ENCODE measurements around the gene SPATA18.
A peak's percentile ranks its signal among the peaks of the same experiment; 100 is the strongest.

SPATA18 gene

GRCh38 chr4:52051213-52051614 is at the start of gene SPATA18:
SPATA18 (plus strand) TSS chr4:52051304; CDS start chr4:52051705, 401 bp downstream.
- DNase-seq, result no peak

GRCh38 chr4:52001616-52002015 is 49.5 kb upstream of the SPATA18 start:
- DNase-seq, result no peak

DNA sequence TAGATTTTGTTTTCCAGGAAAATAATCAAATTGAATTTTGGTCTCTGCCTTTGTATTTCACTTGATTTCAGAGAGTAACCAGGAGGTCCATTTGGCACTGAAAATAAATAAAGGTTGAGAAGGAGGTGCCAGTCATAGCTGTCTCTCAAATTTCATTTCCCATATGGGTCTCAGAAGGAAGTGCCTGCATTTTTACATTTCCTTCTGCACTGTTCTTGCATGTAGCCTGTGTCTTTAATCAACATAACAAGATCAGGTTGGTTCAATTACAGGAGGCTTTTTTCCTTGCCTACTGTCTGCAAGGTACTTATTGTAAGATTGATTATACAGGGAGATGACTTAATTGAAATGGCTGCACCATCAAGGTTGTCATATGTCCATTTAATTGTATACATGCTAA is 46.7 kb upstream of the SPATA18 start:
- no peak for DNase-seq

DNA sequence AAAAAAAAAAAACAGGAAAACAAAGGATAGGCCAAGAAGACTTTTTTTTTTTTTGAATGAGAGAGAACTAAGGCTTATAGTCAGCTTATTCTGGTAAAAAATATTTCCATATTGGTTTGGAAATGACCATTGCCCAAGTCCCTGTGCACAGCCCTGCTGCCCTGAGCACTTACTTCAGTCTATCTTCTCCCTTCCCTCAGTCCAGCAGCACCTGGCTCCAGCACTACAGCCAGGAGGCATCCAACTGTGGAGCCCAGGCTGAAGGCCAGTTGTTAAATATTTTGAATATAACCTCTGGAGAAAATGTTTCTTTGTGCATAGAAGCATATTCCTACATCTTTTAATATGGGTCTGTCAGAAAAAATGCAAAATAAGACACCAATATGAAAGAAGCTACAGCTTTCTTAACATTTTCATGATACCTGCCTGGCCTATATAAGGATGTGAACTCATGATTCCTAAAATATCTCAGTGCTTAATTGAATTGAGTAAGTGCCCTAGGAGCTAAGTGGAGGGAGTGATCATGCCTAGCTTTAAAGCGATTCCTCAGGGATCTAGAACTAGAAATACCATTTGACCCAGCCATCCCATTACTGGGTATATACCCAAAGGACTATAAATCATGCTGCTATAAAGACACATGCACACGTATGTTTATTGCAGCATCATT is 45.4 kb upstream of the SPATA18 start:
- no peak for DNase-seq

- no peak for DNase-seq
Measured at GRCh38 chr4:52006887-52007286, 44.2 kb upstream of the SPATA18 start.

GRCh38 chr4:52010986-52011385 is 40.1 kb upstream of the SPATA18 start:
- no peak for DNase-seq

GRCh38 chr4:52012651-52013050 is 38.5 kb upstream of the SPATA18 start:
- DNase-seq, result no peak

DNA sequence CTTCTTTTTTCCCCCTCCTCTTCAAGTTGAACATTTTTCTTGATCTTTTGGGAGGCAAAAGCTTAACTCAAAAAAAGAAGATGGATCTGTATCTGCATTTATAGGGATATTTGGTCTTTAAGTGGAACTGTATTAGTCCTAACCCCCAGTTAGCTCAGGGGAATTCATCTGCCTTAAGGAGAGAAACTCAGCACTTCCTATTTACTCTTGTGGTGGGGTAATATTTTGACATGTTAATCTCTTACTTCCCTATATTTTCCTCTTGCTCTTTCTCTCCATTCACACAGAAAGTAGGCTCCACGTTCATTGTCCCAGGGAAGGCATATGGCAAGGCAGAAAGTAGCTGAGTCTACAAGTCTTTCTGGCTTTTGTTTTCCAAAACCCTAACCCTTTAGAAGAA is 36.2 kb upstream of the SPATA18 start:
- DNase-seq, result no peak

- peak; percentile 6 for DNase-seq
Measured at GRCh38 chr4:52015366-52015765, 35.7 kb upstream of the SPATA18 start.

DNA sequence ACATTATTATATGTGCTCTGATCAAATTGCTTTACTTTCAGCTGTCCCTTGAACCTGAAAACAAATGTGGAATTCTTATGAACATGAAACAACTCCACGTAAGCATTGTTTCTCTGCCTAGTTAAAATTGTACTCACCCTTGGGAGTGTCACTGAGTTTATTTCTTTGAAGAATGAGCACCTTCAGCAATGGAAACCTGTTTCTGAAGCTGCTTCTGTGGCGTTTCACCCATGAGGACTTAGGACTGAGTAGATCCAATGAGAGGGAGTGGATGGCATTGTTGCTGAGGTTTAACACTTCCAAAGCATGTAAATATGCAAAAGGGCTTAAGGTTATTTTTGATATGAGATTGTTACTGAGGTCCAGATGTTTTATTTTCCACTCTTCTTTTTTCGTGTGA is 34.1 kb upstream of the SPATA18 start:
- DNase-seq, result no peak

GRCh38 chr4:52017814-52018213 is 33.3 kb upstream of the SPATA18 start:
- DNase-seq, result no peak

DNA sequence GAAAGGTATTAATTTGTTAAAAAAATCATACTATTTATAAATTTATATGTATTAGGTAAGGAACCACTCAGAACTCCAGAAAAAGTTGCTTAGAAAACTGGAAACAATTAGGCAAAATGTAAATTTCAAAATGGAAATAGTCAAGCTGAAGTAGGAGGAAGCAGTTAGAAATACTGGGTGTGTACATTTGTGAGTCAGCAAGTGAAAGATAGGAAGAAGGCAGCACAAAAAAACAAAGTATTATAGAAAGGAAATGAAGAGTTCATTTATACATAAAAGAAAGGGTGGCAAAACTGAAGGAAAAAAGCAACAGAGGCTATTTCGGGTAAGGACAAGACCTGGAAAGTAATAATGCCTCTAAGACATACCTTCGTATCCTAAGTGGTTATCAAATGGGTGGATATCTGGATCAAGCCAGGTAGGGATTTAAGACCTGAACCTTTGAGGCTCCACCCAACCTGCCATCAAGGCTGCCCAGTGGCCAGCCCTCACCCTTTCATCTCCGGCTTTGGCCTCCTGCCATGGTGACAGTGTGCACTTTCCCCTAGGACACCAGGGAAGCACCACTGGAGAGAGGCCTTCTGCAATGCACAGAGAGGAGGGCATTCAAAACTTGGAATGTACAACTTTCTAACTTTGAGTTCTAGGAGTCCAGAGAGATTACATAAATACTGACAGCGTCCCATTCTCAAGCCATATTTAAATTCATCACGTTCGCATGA is 31.0 kb upstream of the SPATA18 start, which contains the start of gene LRRC66:
Gene LRRC66 (minus strand): TSS at position 428 of the 722 bp plus-strand sequence. CDS start 2,750 bp downstream, outside the sequence.
- no peak for DNase-seq

DNA sequence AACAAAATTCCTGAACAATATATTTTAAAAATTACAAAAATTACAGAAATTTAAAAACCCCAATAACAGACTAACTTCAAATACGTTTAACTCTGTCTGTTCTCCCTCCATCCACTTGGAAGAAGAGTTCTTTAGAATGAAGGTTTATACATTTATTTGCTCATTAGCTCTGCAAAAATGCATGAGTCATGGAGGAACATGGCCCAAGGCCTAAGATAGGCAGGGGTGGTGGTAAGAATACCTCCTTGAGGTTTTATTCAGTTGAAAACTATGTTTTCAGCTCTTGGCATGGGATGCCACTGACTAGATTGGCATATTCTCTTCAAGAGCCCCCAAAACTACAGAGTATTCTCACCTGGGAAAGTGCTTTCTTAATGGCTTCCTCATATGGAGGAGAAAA is 22.1 kb upstream of the SPATA18 start:
- DNase-seq, result no peak

DNA sequence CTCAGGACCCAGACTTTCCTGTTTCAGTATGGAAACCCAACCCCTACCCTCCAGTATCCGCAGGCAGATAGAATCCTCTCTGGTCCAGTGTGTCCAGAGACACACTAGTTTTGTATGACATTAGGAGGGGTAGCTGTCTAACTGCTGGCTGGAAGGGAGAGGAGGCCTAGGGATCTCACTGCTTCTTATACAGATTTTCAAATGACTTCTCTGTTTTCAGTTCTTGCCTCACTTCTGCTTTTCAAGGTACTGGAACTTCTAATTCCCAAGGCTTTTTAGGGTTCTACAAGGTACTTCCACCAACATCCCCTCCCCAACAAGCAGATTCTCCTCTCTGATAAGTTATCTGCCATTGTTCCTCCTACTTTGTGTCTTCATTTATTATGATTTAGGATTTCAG is 19.1 kb upstream of the SPATA18 start:
- DNase-seq, result no peak

DNA sequence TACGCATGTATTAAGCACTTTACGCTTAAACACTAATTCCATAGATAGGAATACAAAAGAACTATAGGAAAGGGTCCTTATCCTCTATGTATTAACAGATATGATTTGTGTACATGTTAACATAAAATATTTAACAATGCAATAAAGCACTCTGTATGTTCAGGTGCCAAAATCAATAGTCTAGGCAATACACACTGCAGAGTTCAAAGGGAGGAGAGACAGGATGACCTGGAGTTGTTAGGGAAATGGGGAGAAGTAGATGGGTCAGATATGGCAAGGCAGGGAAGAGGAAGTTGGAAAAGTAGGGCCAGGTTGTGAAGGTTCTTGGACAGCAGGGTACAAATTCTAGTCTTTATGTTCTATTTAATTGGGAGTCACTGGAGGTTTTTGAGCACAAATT is 15.9 kb upstream of the SPATA18 start:
- DNase-seq, result no peak

DNA sequence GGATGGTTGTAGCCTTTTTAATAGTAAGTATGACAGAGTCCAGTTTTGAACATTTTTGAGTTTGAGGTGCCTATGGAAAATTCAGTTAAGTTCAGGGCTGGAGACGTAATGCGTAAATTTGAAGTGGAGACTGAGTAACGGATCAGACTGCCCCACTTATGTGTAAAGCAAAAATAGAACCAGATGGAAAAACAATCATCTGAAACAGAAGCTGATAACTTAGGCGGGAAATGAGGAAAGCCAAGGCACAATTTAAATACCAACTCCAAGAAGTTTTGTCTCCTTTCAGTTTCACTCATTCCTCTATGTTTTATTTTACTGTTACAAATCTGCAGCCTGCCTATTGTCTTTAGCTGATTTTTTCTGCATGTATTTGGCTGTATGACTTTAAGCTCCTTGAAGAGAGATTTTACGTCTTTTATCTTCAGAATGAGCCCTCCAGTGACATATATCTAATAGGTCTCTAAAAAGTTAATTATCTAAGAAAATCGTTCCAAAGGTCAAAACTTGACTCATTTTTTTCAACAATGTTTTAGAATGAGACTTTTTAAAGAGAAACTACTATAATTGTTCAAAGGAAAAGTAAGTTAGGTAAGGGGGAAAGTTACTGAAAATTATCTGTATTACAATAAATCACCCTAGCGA is 14.1 kb upstream of the SPATA18 start:
- DNase-seq, result no peak

GRCh38 chr4:52037689-52038102 is 13.4 kb upstream of the SPATA18 start:
- peak; percentile 15 for DNase-seq

DNA sequence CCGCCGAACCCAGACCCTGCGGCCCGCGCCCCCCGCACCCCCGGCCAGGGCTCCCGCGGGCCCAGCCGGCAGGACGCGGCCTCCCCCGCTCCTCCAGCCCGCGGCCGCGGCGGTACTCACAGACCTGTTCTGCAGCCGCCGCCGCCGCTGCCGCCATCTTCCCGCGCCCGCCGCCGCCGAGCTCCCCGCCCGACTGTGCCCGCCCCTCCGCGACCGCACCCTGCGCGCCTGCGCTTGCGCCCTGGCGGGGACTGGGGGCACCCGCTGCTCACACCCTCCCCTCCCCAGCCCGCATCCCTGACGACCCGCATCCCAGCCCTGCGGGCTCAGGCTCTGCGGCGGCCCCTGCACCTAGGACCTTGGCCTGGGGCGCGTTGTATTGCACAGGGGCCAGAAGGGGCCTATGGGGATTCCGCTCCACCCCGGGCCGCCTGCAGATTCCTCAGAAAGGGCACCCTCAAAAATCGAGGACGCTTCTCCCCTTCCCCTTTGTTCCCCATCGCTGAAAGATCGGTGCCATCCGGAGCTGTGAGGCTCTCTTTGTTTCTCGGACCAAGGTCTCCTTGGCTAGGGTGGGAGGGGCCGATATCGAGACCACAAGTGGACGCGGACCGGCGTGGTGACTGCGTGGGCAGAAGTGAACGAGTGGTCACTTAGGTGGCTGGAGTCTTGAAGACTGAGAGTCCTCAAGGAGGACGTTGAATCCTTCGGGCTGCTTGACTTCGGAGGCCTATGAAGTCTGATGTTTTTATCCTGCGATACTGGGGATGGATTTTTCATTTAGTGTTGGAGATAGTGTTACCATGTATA is 12.8 kb upstream of the SPATA18 start, which contains the start of gene SGCB:
Gene SGCB (minus strand): TSS at position 197 of the 810 bp plus-strand sequence. CDS start 40 bp downstream, at position 157.
- peak; percentile 42 for DNase-seq

- DNase-seq, result no peak
Measured at GRCh38 chr4:52045028-52045427, 6.1 kb upstream of the SPATA18 start.

DNA sequence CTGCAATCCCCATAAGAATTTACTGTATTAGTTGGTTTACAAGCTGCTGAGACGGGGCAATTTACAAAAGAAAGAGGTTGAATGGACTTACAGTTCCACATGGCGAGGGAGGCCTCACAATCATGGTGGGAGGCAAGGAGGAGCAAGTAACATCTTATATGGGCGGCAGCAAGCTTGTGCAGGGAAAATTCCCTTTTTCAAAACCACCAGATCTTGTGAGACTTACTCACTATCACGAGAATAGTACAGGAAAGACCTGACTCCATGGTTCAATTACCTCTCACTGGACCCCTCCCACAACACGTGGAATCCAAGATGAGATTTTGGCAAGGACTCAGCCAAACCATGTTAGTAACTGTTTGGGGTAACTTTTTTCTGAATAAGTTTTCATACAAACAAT is 1.8 kb upstream of the SPATA18 start:
- no peak for DNase-seq

DNA sequence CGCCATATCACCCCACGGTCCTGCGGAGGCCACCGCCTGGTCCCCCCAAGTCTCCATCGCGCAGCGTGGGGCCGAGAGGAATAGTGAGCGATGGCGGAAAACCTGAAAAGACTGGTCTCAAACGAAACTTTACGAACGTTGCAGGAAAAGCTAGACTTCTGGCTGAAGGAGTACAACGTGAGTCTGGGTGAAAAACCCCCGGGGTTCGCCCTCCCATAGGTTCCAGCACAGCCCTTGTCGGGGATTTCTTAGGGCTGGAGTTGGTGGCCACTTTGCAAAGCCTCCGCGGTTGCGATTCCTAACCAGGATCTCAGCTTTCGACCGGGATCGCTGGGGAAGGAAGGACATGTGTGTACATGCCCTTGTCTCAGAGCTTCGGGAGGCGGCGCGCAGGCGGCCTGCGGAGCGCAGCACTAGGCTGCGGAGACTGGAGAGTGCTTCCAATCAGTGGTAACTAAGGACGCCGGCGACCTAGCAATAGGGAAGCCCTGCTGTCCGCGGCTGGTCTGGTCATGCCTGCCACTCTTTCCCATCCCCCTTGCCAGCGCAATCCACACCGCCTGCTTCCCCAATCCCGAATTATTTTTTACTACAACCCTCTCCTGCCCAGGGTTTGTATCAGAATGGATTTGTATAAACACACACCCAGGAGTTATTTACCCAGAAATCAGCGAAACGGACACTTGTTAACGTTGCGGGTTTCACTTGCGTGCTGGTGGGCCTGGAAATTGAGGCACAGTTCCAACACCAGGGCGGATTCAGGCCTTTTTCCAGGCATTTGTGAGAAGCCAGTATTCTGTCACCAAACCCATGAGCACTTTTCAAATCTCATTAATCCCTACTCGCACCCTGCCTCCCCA is 741 bp downstream of the SPATA18 start:
- peak; percentile 16 for DNase-seq

- DNase-seq, result no peak
Measured at GRCh38 chr4:52052475-52052780, 1.3 kb downstream of the SPATA18 start.

Measured in NCI-H1694 treated with DMSO at 0.1 percent for 48 hours (cell line).